LNCaP clone FGC (cell line): ENCODE results near the gene TIMM10.

Experiments
- DNase-seq: peaks from one replicate; pipeline ENCODE4 v3.0.0-alpha.2; 2011; ENCODE audit warnings: low read depth
- H3K4me3 ChIP-seq: 2 replicates; pipeline ENCODE4 v1.5.1; 2011; ENCODE audit warnings: mild to moderate bottlenecking, low read depth, low read length, control low read depth
- CTCF ChIP-seq: IDR thresholded peaks from 2 replicates; pipeline ENCODE4 v1.5.1; 2012; ENCODE audit warnings: mild to moderate bottlenecking; ENCODE audit not compliant: control insufficient read depth, insufficient read depth; ENCODE audit errors: extremely low read depth

Gene TIMM10

GRCh38 chr11:57527056-57527631 is 3.4 kb downstream of the TIMM10 start:
- H3K4me3 ChIP-seq = no peak overlapping the region
- no peak for DNase-seq
- peak; percentile 96 for TF ChIP-seq CTCF

- no peak for DNase-seq
- no peak overlapping the region for H3K4me3 ChIP-seq
- TF ChIP-seq CTCF = no peak
Measured at GRCh38 chr11:57523419-57523818, 7.1 kb downstream of the TIMM10 start.

- no peak overlapping the region for H3K4me3 ChIP-seq
- DNase-seq = no peak
- TF ChIP-seq CTCF = no peak
Measured at GRCh38 chr11:57521116-57521515, 9.4 kb downstream of the TIMM10 start.

GRCh38 chr11:57516061-57516443 is 14.5 kb downstream of the TIMM10 start:
- H3K4me3 ChIP-seq = peak overlapping the region; percentile 87
- TF ChIP-seq CTCF = no peak

GRCh38 chr11:57515332-57516060 is 15.1 kb downstream of the TIMM10 start, which contains the start of gene SLC43A1:
SLC43A1 (minus strand) TSS chr11:57515702; CDS start chr11:57514111, 1,591 bp downstream.
- TF ChIP-seq CTCF = no peak
- DNase-seq = no peak
- peak within 1 kb of the TSS; percentile 87 for H3K4me3 ChIP-seq

More at GRCh38 chr11:57516061-57516443, 14.5 kb downstream of the TIMM10 start:
- no peak for DNase-seq

- no peak for DNase-seq
- no peak for TF ChIP-seq CTCF
- H3K4me3 ChIP-seq = peak overlapping the region; percentile 87
Measured at GRCh38 chr11:57514538-57515331, 15.8 kb downstream of the TIMM10 start.
